PC-3 (cell line): ENCODE data around the gene CEP89.

Source experiments
- EZH2 ChIP-seq: fragments of 300-600 bp; sonication (generic); IDR thresholded peaks from one replicate; pipeline ENCODE4 v1.6.1; 2017; ENCODE audit warnings: antibody characterized with exemption, mild to moderate bottlenecking, low read length; ENCODE audit not compliant: unreplicated experiment
- TF ChIP-seq, protein P1 (sequence below): fragments of 300-600 bp; sonication (generic); conservative IDR thresholded peaks from 2 replicates; pipeline ENCODE4 v1.5.1; 2017; ENCODE audit warnings: antibody characterized with exemption, low read depth, mild to moderate bottlenecking, low read length

DNA sequence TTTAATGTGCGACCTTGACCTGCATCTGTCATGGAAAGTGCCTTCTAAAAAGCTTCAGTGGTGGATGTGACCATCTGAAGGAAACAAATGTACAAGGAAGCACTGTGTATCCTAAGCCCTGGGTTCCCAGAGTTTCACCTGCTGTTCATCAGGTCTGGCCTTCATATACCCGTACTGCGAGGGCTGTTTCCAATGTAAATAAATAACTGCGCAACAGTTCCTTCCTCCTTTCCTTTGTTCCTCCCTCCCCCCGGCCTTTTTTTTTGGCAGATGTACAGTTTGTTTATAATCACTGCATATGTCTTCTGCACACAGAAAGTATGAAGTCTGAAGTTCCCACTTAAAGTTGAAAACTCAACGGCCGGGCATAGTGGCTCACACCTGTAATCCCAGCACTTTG lies 5.5 kb upstream of the CEP89 start:
- TF ChIP-seq, protein P1, sequence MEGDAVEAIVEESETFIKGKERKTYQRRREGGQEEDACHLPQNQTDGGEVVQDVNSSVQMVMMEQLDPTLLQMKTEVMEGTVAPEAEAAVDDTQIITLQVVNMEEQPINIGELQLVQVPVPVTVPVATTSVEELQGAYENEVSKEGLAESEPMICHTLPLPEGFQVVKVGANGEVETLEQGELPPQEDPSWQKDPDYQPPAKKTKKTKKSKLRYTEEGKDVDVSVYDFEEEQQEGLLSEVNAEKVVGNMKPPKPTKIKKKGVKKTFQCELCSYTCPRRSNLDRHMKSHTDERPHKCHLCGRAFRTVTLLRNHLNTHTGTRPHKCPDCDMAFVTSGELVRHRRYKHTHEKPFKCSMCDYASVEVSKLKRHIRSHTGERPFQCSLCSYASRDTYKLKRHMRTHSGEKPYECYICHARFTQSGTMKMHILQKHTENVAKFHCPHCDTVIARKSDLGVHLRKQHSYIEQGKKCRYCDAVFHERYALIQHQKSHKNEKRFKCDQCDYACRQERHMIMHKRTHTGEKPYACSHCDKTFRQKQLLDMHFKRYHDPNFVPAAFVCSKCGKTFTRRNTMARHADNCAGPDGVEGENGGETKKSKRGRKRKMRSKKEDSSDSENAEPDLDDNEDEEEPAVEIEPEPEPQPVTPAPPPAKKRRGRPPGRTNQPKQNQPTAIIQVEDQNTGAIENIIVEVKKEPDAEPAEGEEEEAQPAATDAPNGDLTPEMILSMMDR = no peak
- TF ChIP-seq EZH2 = no peak
